Heart right ventricle (tissue), 16 donors: Measurements from ENCODE around the gene SLC25A21. TPM values are rescaled to one million over a fixed set of nuclear protein-coding genes. Genes with fewer than 3 reads are reported as not detected.

Source experiments
- ATAC-seq, 8 donors: fragments of 200-7000 bp; cut with Tn5 transposase; one replicate each; pipeline ENCODE4 v1.9.1; 2020; ENCODE audit warnings: mild to moderate bottlenecking in 8 of 8, moderate library complexity in 8 of 8, moderate number of reproducible peaks in 1 of 8
- DNase-seq, 2 donors: peaks; one replicate each; pipeline ENCODE4 v3.0.0-alpha.2; 2020
- H3K27ac ChIP-seq, 10 donors: fragments of 200-600 bp; sonication (generic) in 2 of 10; one replicate each; pipeline versions ENCODE4 v1.5.0 to v1.8.0; 2020 to 2022; ENCODE audit warnings: mild to moderate bottlenecking in 3 of 10
- H3K27me3 ChIP-seq, 7 donors: fragments of 200-600 bp; one replicate each; pipeline ENCODE4 v1.8.0; 2021 to 2022; ENCODE audit warnings: mild to moderate bottlenecking in 2 of 7
- H3K36me3 ChIP-seq, 9 donors: fragments of 200-600 bp; sonication (generic) in 1 of 9; one replicate each; pipeline versions ENCODE4 v1.5.0 to v1.8.0; 2020 to 2022; ENCODE audit warnings: mild to moderate bottlenecking in 2 of 9
- H3K4me1 ChIP-seq, 9 donors: fragments of 200-600 bp; sonication (generic) in 1 of 9; one replicate each; pipeline versions ENCODE4 v1.5.0 to v1.8.0; 2020 to 2022; ENCODE audit warnings: mild to moderate bottlenecking in 4 of 9
- H3K4me3 ChIP-seq, 10 donors: fragments of 200-600 bp; sonication (generic) in 2 of 10; one replicate each; pipeline versions ENCODE4 v1.5.0 to v1.8.0; 2020 to 2022; ENCODE audit warnings: mild to moderate bottlenecking in 7 of 10, moderate library complexity in 2 of 10
- H3K9me3 ChIP-seq, 11 donors: fragments of 200-600 bp in 10 of 11; sonication (generic) in 2 of 11; one replicate each; pipeline versions ENCODE4 v1.5.0 to v1.8.0; 2013 to 2022; ENCODE audit warnings: mild to moderate bottlenecking in 2 of 11, control low read depth in 1 of 11, moderate library complexity in 1 of 11
- CTCF ChIP-seq, 9 donors: fragments of 200-600 bp; sonication (generic) in 2 of 9; IDR thresholded peaks; one replicate each; pipeline versions ENCODE4 v1.5.0 to v1.8.0; 2021 to 2022; ENCODE audit warnings: antibody characterized with exemption in 9 of 9, mild to moderate bottlenecking in 5 of 9, moderate library complexity in 1 of 9
- WGBS, 2 donors: extraction: QIAGEN DNeasy Blood & Tissue Kit; methylation state at CpG; one replicate each; pipeline ENCODE4 v1.1.7; 2013; ENCODE audit warnings: inconsistent platforms in 1 of 2; 5-methylcytosine and 5-hydroxymethylcytosine counted together
- intact Hi-C, 10 donors: fragments of 100-400 bp; cut with DNase I; formaldehyde crosslinking; loops; one replicate each; pipeline versions ENCODE4 v1.11.1 to v1.14.2; 2022
- polyA plus RNA-seq, 2 donors: library from polyadenylated mRNA; stranded (reverse); fragments of 200-250 nt; gene quantifications; one replicate each; pipeline ENCODE4 v1.2.3, GENCODE V29; 2013
- total RNA-seq, 10 donors: library from RNA; stranded (reverse); fragmentation: NEBNext Ultra II Directional in 3 of 10; extraction: Animal tissue kit (Norgen Biotek cat#: 25700) in 3 of 10; gene quantifications; one replicate each; pipeline versions ENCODE4 v1.2.1 to v1.2.4, GENCODE V29; 2021 to 2023
- donor health status: Arrhythmogenic right ventricular cardiomyopathy.
- donor health status: ischemic (EF 13 %, LVEDD 7.1; RV severe dilation, severe dysfunction).
- donor health status: healthy with polysubstance abuse.
- donor health status: DM: no; HTN: yes; CAD: no.
- donor health status: DM: no; HTN: no; CAD: no.
- donor health status: ischemic (EF 25% LVEDD 6.9; RV normal size, moderate dysfunction).
- donor health status: ischemic (EF 25% LVEDD 5.7; RV mildly dilated, moderate dysfunction).
- donor health status: healthy.
- donor health status: DM: yes; HTN: yes; CAD: no.
- donor health status: Ischemic cardiomyopathy.
- donor health status: ischemic (EF 35%, LVEDD 5.7; RV mildly dilated, moderate dysfunction).
- donor health status: nonischemic (EF 11% LVEDD 7.7; RV severe dilation, severe dysfunction).
- donor health status: DM: yes; HTN: yes; CAD: no.
- donor health status: PGD.
- donor health status: ischemic (EF 29% LVEDD 5.4; RV normal size, mild dysfunction).
- donor health status: nonischemic (EF 23%, LVEDD 6.1; RV moderate dilation, normal function).

SLC25A21 gene
- total and polyA plus RNA-seq, 12 donors = 0.08 to 1.3 (median 0.34) TPM

- H3K4me1 ChIP-seq = no peaks in the 10 kb centered on the region
- no peaks in the 10 kb centered on the region for H3K9me3 ChIP-seq
- 69 to 76% methylated on average over 6 of the region's 6 CpGs for WGBS, 2 donors
- H3K36me3 ChIP-seq = no peaks in the 10 kb centered on the region
- no peak overlapping the region for H3K27ac ChIP-seq
- no peak for DNase-seq
- H3K27me3 ChIP-seq = no peaks in the 10 kb centered on the region
- intact Hi-C loops = no loop called here
- H3K4me3 ChIP-seq = no peak overlapping the region
- TF ChIP-seq CTCF (IDR thresholded peaks at IDR 0.05) = no peak
- ATAC-seq = no peak
Observed at GRCh38 chr14:36874396-36875138, 297.8 kb downstream of the SLC25A21 start.

- 66 to 80% methylated on average over 5 of the region's 5 CpGs for WGBS, 2 donors
- Histone ChIP-seq H3K27ac (no peak overlapping the region), H3K4me3 (no peak overlapping the region), H3K4me1 (no peaks in the 10 kb centered on the region), H3K36me3 (no peaks in the 10 kb centered on the region), H3K9me3 (no peaks in the 10 kb centered on the region), H3K27me3 (no peaks in the 10 kb centered on the region)
- intact Hi-C loops = no loop called here
- ATAC-seq (no peak), DNase-seq (no peak)
- no peak for TF ChIP-seq CTCF (IDR thresholded peaks at IDR 0.05)
Observed at GRCh38 chr14:36870776-36871175, 301.6 kb downstream of the SLC25A21 start.

- no peaks in the 10 kb centered on the region for H3K27me3 ChIP-seq
- DNase-seq (no peak), ATAC-seq (no peak)
- intact Hi-C loops = no loop called here
- WGBS, 2 donors = 56 to 83% methylated on average over 1 of the region's 1 CpG
- no peak overlapping the region for H3K4me3 ChIP-seq
- no peaks in the 10 kb centered on the region for H3K36me3 ChIP-seq
- no peak overlapping the region for H3K27ac ChIP-seq
- TF ChIP-seq CTCF (IDR thresholded peaks at IDR 0.05) = no peak
- H3K4me1 ChIP-seq = no peaks in the 10 kb centered on the region
- no peaks in the 10 kb centered on the region for H3K9me3 ChIP-seq
Observed at GRCh38 chr14:36869125-36869524, 303.3 kb downstream of the SLC25A21 start.

- intact Hi-C loops = no loop called here
Observed at GRCh38 chr14:36866867-36867266, 305.5 kb downstream of the SLC25A21 start.

More at GRCh38 chr14:36866867-36867266, 305.5 kb downstream of the SLC25A21 start:
- H3K27me3 ChIP-seq = no peaks in the 10 kb centered on the region
- WGBS, 2 donors = 76 to 84% methylated on average over 4 of the region's 4 CpGs
- no peak overlapping the region for H3K4me3 ChIP-seq
- H3K27ac ChIP-seq = no peak overlapping the region
- DNase-seq (no peak), ATAC-seq (no peak)
- no peaks in the 10 kb centered on the region for H3K36me3 ChIP-seq
- TF ChIP-seq CTCF (IDR thresholded peaks at IDR 0.05) = no peak
- no peaks in the 10 kb centered on the region for H3K9me3 ChIP-seq
- H3K4me1 ChIP-seq = no peaks in the 10 kb centered on the region
